DOHH2 (cell line): ENCODE measurements around the gene MPPED2.

Source experiments
- H3F3A ChIP-seq: fragments of 200-600 bp; sonication (generic), shearing (Covaris generic); 2 replicates; pipeline ENCODE4 v1.6.0; 2016; ENCODE audit warnings: antibody characterized with exemption, mild to moderate bottlenecking; ENCODE audit not compliant: control insufficient read depth, insufficient read depth
- H3K27ac ChIP-seq: fragments of 200-600 bp; sonication (generic); 2 replicates; pipeline ENCODE4 v1.5.1; 2014; ENCODE audit warnings: low read depth, mild to moderate bottlenecking, low read length, moderate library complexity
- H3K27me3 ChIP-seq: fragments of 200-600 bp; sonication (generic); 2 replicates; pipeline ENCODE4 v1.6.1; 2014; ENCODE audit warnings: mild to moderate bottlenecking, low read length, mixed read lengths; ENCODE audit not compliant: control insufficient read depth
- H3K36me3 ChIP-seq: fragments of 200-600 bp; sonication (generic); 2 replicates; pipeline ENCODE4 v1.6.1; 2014; ENCODE audit warnings: mild to moderate bottlenecking, low read length, moderate library complexity, mixed read lengths; ENCODE audit not compliant: control insufficient read depth
- H3K4me1 ChIP-seq: fragments of 200-600 bp; sonication (generic); 2 replicates; pipeline ENCODE4 v1.6.1; 2014; ENCODE audit warnings: mild to moderate bottlenecking, low read length, mixed read lengths; ENCODE audit not compliant: control insufficient read depth
- H3K4me2 ChIP-seq: fragments of 200-600 bp; sonication (generic); 2 replicates; pipeline ENCODE4 v1.6.0; 2014; ENCODE audit warnings: mild to moderate bottlenecking, low read length, moderate library complexity
- H3K4me3 ChIP-seq: fragments of 200-600 bp; sonication (generic); 2 replicates; pipeline ENCODE4 v1.5.1; 2014; ENCODE audit warnings: mild to moderate bottlenecking, low read length, mixed read lengths
- H3K79me2 ChIP-seq: fragments of 200-600 bp; sonication (generic); 2 replicates; pipeline ENCODE4 v1.6.1; 2014; ENCODE audit warnings: mild to moderate bottlenecking, low read length, mixed read lengths; ENCODE audit not compliant: control insufficient read depth
- H3K9me2 ChIP-seq: fragments of 200-600 bp; sonication (generic); replicated peaks from 2 replicates; pipeline ENCODE4 v1.6.1; 2014; ENCODE audit warnings: mild to moderate bottlenecking, low read length, mixed read lengths; ENCODE audit not compliant: control insufficient read depth
- H3K9me3 ChIP-seq: fragments of 200-600 bp; sonication (generic); 2 replicates; pipeline ENCODE4 v1.6.1; 2014; ENCODE audit warnings: antibody characterized with exemption, low read length, mixed read lengths; ENCODE audit not compliant: control insufficient read depth, insufficient read depth
- H4K20me1 ChIP-seq: fragments of 200-600 bp; sonication (generic); 2 replicates; pipeline ENCODE4 v1.6.0; 2014; ENCODE audit warnings: low read depth, mild to moderate bottlenecking, antibody characterized with exemption, low read length, moderate library complexity; ENCODE audit not compliant: control insufficient read depth, insufficient read depth
- EZH2phosphoT487 ChIP-seq: fragments of 200-600 bp; sonication (generic); IDR thresholded peaks from 2 replicates; pipeline ENCODE4 v1.6.1; 2017; ENCODE audit warnings: borderline replicate concordance, mild to moderate bottlenecking, antibody characterized with exemption, low read length, moderate library complexity, mixed read lengths
- TF ChIP-seq, protein P1 (sequence below): fragments of 200-600 bp; sonication (generic); IDR thresholded peaks from one replicate; pipeline ENCODE4 v1.5.1; 2014; ENCODE audit warnings: antibody characterized with exemption, mild to moderate bottlenecking, low read depth, low read length; ENCODE audit not compliant: poor library complexity, severe bottlenecking

MPPED2 gene

DNA sequence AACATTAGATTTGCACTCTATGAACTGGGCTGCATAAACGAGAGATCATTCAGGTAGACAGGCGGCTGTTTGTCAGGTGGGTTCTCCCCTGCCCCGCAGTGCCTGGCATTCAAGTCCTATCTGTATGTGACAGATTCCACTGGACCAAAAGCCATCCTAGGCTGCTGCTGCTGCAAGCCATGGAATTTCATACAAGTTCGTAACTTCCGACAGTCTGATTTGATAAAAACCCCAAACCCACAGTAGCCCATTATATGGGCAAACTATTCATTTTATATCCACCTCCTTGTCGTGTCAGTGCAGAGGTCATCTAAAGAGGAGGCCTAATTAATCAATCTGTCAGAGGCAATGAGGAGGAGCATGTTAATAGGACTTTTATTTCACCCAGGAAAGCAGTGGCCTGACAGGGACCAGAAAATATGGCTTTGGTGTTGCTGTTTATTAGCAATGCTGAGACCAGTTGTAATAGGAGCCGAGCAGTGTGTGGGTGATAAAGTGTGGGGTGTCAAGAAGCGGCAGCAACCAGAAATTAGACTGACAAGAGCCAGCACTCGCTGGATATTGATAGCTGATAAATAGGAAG, 139.0 kb downstream of the MPPED2 start:
- Histone ChIP-seq H3F3A (no peaks in the 10 kb centered on the region), H3K4me2 (no peak overlapping the region), H3K27me3 (no peaks in the 10 kb centered on the region), H4K20me1 (no peaks in the 10 kb centered on the region), H3K4me1 (no peaks in the 10 kb centered on the region), H3K4me3 (no peak overlapping the region), H3K9me3 (no peaks in the 10 kb centered on the region), H3K79me2 (no peaks in the 10 kb centered on the region), H3K9me2 (no peaks in the 10 kb centered on the region), H3K27ac (no peak overlapping the region), H3K36me3 (no peaks in the 10 kb centered on the region)
- no peak for TF ChIP-seq EZH2phosphoT487
- TF ChIP-seq, protein P1, sequence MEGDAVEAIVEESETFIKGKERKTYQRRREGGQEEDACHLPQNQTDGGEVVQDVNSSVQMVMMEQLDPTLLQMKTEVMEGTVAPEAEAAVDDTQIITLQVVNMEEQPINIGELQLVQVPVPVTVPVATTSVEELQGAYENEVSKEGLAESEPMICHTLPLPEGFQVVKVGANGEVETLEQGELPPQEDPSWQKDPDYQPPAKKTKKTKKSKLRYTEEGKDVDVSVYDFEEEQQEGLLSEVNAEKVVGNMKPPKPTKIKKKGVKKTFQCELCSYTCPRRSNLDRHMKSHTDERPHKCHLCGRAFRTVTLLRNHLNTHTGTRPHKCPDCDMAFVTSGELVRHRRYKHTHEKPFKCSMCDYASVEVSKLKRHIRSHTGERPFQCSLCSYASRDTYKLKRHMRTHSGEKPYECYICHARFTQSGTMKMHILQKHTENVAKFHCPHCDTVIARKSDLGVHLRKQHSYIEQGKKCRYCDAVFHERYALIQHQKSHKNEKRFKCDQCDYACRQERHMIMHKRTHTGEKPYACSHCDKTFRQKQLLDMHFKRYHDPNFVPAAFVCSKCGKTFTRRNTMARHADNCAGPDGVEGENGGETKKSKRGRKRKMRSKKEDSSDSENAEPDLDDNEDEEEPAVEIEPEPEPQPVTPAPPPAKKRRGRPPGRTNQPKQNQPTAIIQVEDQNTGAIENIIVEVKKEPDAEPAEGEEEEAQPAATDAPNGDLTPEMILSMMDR = no peak

GRCh38 chr11:30446520-30446919, 139.6 kb downstream of the MPPED2 start:
- Histone ChIP-seq H3K4me1 (no peaks in the 10 kb centered on the region), H4K20me1 (no peaks in the 10 kb centered on the region), H3K36me3 (no peaks in the 10 kb centered on the region), H3K9me2 (no peaks in the 10 kb centered on the region), H3K9me3 (no peaks in the 10 kb centered on the region), H3K4me2 (no peak overlapping the region), H3K27ac (no peak overlapping the region), H3K4me3 (no peak overlapping the region), H3K27me3 (no peaks in the 10 kb centered on the region), H3F3A (no peaks in the 10 kb centered on the region), H3K79me2 (no peaks in the 10 kb centered on the region)
- TF ChIP-seq, protein P1 = no peak

DNA sequence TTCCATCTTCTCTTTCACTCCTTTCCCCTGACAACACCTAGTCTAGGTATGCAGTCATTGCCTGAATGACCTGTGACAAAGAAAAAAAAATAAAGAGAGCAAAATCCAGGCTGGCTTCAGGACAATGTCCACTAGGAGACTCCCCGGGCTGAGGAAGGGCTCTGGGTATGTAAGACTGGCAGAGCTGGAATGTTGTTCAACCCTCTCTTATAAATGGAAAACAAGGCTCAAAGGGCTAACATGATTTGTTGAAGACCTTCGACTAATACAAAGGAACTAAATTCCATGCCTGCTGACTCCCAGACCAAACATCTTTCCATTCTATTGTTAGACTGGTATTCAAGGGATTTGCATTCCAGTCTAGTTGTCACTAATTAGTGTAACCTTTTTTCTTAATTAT, 141.1 kb downstream of the MPPED2 start:
- H3K36me3 ChIP-seq = no peaks in the 10 kb centered on the region
- H3K9me2 ChIP-seq = no peaks in the 10 kb centered on the region
- H3K79me2 ChIP-seq = no peaks in the 10 kb centered on the region
- no peak for TF ChIP-seq EZH2phosphoT487
- TF ChIP-seq, protein P1 = no peak
- no peaks in the 10 kb centered on the region for H3K27me3 ChIP-seq
- H3K4me3 ChIP-seq = no peak overlapping the region
- no peaks in the 10 kb centered on the region for H3K4me1 ChIP-seq
- no peaks in the 10 kb centered on the region for H4K20me1 ChIP-seq
- H3K4me2 ChIP-seq = no peak overlapping the region
- H3K27ac ChIP-seq = no peak overlapping the region
- H3K9me3 ChIP-seq = no peaks in the 10 kb centered on the region
- no peaks in the 10 kb centered on the region for H3F3A ChIP-seq

GRCh38 chr11:30440510-30440909, 145.6 kb downstream of the MPPED2 start:
- Histone ChIP-seq H3K36me3 (no peaks in the 10 kb centered on the region), H3K9me2 (no peaks in the 10 kb centered on the region), H3F3A (no peaks in the 10 kb centered on the region), H3K4me1 (no peaks in the 10 kb centered on the region), H3K27ac (no peak overlapping the region), H3K79me2 (no peaks in the 10 kb centered on the region), H3K4me2 (no peak overlapping the region), H3K27me3 (no peaks in the 10 kb centered on the region), H3K9me3 (no peaks in the 10 kb centered on the region), H3K4me3 (no peak overlapping the region), H4K20me1 (no peaks in the 10 kb centered on the region)
- no peak for TF ChIP-seq EZH2phosphoT487
- TF ChIP-seq, protein P1 = no peak
